ENCODE results near the gene KPNA1. TPM values are rescaled to one million over a fixed set of nuclear protein-coding genes. Genes with fewer than 3 reads are reported as not detected.
"Not testable (repeated sequence)": the region's sequence is repeated elsewhere in the genome, so short reads cannot be mapped to it uniquely, and the experiment has no call there.

Gene KPNA1
- total RNA-seq, 1 experiment from 2014 or later, result 34.7 TPM

GRCh38 chr3:122520861-122521260 lies 6.1 kb upstream of the KPNA1 start:
- no peak for DNase-seq (ENCODE audit: low read depth)

GRCh38 chr3:122519693-122520092 lies 5.0 kb upstream of the KPNA1 start:
- no peak for DNase-seq (ENCODE audit: low read depth)

- no peak for DNase-seq (ENCODE audit: low read depth)
Observed at GRCh38 chr3:122516846-122517360, 2.2 kb upstream of the KPNA1 start.

- DNase-seq (ENCODE audit: low read depth), result no peak
Observed at GRCh38 chr3:122515870-122516269, 1.1 kb upstream of the KPNA1 start.

- DNase-seq (ENCODE audit: low read depth), result no peak
Observed at GRCh38 chr3:122515020-122515468, 305 bp upstream of the KPNA1 start.

GRCh38 chr3:122513386-122514122 lies 1.2 kb downstream of the KPNA1 start:
- DNase-seq (ENCODE audit: low read depth), result peak; percentile 15

- no peak for DNase-seq (ENCODE audit: low read depth)
Observed at GRCh38 chr3:122512284-122512683, 2.5 kb downstream of the KPNA1 start.

- DNase-seq (ENCODE audit: low read depth), result no peak
Observed at GRCh38 chr3:122510878-122511535, 3.7 kb downstream of the KPNA1 start.

- DNase-seq (ENCODE audit: low read depth), result peak; percentile 91
Observed at GRCh38 chr3:122508944-122509343, 5.8 kb downstream of the KPNA1 start.

GRCh38 chr3:122508135-122508914 lies 6.4 kb downstream of the KPNA1 start:
- DNase-seq (ENCODE audit: low read depth), result peak; percentile 26

- no peak for DNase-seq (ENCODE audit: low read depth)
Observed at GRCh38 chr3:122506450-122506849, 8.3 kb downstream of the KPNA1 start.

GRCh38 chr3:122505676-122506075 lies 9.1 kb downstream of the KPNA1 start:
- DNase-seq (ENCODE audit: low read depth), result no peak

- no peak for DNase-seq (ENCODE audit: low read depth)
Observed at GRCh38 chr3:122502941-122503340, 11.8 kb downstream of the KPNA1 start.

- no peak for DNase-seq (ENCODE audit: low read depth)
Observed at GRCh38 chr3:122502139-122502538, 12.6 kb downstream of the KPNA1 start.

GRCh38 chr3:122500964-122501363 lies 13.8 kb downstream of the KPNA1 start:
- not testable (repeated sequence) for DNase-seq (ENCODE audit: low read depth)

GRCh38 chr3:122498152-122498551 lies 16.6 kb downstream of the KPNA1 start:
- no peak for DNase-seq (ENCODE audit: low read depth)

GRCh38 chr3:122497425-122497824 lies 17.3 kb downstream of the KPNA1 start:
- peak; percentile 93 for DNase-seq (ENCODE audit: low read depth)

- no peak for DNase-seq (ENCODE audit: low read depth)
Observed at GRCh38 chr3:122496508-122496907, 18.2 kb downstream of the KPNA1 start.

- peak; percentile 94 for DNase-seq (ENCODE audit: low read depth)
Observed at GRCh38 chr3:122493296-122493695, 21.4 kb downstream of the KPNA1 start.

GRCh38 chr3:122488262-122488973 lies 26.3 kb downstream of the KPNA1 start:
- DNase-seq (ENCODE audit: low read depth), result no peak

GRCh38 chr3:122484985-122485384 lies 29.8 kb downstream of the KPNA1 start:
- peak; percentile 52 for DNase-seq (ENCODE audit: low read depth)

- no peak for DNase-seq (ENCODE audit: low read depth)
Observed at GRCh38 chr3:122481390-122481789, 33.3 kb downstream of the KPNA1 start.
